NCI-H2029 (cell line): ENCODE data around the gene MND1.

Source experiments
- DNase-seq: peaks from one replicate; lab custom pipeline; 2025; lab: John Stamatoyannopoulos, UW

The MND1 gene, protein sequence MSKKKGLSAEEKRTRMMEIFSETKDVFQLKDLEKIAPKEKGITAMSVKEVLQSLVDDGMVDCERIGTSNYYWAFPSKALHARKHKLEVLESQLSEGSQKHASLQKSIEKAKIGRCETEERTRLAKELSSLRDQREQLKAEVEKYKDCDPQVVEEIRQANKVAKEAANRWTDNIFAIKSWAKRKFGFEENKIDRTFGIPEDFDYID

DNA sequence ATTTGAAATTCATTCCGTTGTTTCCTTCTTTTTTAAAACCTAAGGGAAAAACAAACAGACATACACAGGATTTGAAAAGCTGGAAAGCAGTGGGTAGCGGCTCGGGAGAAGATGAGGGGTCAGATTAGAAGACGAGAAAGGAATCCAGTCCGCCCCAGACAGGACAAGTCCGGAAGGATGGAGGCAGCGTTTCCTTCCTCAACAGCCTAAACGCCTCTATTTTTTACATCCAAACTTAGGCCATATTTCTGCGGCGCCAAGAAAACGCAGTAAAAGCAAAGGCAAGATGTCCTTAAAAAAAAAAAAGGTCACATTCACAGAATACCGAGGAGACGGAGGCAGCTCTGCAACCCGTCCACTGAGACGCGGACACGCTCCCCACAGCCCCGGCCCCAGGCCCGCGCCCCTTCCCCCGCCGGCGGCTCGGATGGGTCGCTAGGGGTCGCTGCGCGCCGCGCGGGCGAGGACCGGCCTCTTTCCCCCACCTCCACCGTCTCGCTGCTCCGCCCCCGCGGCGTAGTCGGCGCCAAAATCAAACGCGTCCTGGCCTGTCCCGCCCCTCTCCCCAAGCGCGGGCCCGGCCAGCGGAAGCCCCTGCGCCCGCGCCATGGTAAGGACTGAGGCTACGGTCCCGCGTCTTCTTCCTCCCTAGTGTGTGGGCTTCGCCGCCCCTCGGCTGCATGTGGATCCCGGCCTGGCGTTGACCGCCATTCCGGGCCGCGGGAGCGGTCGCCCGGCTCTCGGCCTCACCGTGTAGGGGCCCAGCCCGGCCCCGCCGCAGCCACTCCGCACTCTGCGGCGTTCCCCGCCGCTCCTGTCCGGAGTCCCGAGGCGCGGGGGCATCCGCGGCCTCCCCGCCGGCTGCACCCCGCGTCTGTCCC lies at the start of gene MND1:
MND1 (plus strand) TSS at position 558 of the 881 bp plus-strand sequence; CDS start at position 608, 50 bp downstream.
- DNase-seq, result peak; percentile 66

DNA sequence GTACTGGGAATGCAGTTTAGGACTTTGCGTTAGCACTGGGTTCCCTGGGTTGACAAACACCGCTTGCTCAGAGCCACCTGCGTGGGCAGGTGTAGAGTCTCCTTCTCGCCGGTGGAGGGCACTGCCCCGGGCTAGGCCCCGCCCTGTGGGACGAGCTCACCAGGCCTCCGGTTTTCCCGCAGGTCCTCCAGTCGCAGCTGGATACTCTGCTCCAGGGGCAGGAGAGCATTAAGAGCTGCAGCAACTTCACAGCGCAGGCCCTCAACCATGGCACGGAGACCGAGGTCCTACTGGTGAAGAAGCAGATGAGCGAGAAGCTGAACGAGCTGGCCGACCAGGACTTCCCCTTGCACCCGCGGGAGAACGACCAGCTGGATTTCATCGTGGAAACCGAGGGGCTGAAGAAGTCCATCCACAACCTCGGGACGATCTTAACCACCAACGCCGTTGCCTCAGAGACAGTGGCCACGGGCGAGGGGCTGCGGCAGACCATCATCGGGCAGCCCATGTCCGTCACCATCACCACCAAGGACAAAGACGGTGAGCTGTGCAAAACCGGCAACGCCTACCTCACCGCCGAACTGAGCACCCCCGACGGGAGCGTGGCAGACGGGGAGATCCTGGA lies 49.2 kb upstream of the MND1 start:
- no peak for DNase-seq

DNA sequence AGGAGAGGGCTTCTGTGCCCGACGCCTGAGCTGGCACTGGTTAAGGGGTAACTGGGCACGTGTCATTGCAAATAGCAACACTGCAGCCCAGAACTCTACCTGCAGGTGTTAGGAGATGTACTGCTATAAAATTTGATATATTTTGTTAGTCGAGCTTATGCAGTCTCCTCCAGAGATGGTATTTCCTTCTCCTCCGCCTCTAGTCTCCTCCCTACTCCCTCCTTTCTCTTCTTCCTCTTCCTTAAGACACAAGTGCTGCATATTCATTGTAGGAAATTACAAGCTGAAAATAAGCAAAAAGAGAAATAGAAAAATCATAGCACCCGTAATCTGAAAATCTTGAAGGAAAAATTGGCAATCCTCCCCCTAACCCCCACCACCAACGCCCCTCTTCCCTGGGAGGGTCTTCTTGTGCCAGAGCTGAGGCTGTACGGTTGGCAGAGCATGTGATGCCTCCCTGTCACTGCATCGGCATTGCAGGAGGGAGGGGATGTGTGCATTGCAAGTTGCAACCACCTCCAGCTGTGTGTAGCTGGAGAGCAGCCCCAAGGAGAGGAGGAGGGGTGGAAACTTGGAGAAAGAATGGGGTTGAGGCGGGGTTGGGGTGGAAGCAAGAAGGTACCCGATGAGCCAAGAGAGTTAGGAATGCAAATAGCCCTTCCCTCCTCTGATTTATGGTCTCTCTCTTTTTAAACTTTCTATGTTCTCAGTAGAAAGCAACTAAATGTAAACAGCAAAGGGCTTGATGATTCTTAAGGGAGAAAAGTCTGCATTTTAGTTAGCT lies 48.3 kb upstream of the MND1 start:
- no peak for DNase-seq

DNA sequence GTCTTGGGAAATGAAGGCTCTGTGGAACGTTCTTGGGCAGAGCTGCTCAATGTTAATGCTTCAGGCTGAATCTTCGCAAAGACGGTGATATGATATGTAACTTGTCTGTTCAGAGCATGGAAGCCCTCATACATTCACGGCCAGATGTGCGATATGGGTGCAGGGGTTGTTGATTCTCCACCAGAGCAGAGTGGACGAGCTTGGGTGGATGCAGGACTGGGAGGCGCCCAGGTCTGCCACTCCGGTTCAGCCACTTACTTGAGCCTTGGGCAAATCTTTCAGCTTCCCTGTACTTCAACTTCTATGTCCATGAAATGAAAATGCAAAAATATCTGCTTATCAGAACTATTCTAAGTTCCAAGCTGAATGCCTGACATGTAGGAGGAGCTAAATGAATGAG lies 47.4 kb upstream of the MND1 start:
- no peak for DNase-seq

DNA sequence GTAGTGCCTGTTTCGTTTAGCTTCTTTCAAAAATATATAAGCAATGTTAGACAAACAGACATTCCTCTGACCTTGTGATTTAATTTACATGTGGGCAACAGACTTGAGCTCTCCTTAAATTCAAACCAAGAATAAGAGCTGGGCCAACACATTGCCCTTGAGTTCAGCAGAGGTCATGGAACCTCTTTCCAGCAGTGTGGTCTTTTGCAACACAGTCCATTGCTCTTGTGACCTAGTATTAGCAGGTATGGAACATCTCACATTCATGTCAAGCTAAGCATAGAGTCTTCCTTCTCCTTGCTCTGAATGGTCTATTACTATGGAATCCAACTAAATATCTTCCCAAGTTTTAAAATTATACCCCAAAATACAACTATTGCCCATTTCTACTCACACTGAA lies 33.7 kb upstream of the MND1 start:
- DNase-seq, result no peak

DNA sequence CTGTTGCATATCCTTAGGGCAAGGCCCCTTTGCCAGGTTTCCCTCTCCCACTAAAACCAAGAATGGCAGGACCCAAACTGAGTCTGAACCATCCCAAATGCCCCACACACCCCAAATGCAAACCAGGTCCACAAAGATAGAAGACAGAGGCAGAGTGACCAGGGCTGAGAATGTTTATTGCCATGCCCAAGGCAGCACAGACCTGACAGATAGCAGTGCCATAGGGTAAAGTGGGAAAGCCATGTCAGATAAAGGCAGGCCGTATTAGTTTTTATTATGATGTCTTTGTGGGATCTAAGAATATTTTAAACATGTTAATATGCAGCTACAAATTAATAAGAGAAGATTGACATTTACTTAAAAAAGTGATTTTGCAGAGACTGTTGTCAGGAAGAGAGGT lies 29.6 kb upstream of the MND1 start:
- DNase-seq, result no peak

DNA sequence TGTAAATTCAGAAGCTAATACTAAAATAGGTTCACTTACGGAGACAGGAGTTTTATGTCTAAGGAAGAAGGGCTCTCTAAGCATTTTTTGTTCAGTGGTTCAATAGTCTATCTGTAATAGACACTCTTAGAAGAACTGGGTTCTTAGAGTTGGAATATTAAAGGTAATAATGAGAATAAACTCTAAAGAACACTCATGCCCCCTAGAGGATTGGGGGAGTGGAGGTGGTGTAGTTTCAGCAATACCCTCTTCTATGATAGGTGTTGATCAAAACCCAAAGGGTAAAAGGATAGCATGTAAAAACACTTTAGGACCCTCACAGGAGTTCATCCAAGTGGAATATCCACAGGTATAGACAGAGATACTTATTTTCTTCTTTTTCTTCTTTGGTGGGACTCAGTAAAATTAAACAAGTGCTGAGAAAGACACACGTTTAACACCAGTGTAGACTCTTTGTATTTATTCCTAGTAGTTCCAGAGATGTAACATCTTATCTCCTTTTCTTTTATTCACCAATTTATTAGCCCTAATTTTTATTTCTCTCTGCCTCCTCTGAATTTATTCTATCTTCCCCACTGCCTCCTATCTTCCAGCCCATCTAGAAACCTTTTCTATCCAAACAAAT lies 25.7 kb upstream of the MND1 start:
- peak; percentile 12 for DNase-seq

DNA sequence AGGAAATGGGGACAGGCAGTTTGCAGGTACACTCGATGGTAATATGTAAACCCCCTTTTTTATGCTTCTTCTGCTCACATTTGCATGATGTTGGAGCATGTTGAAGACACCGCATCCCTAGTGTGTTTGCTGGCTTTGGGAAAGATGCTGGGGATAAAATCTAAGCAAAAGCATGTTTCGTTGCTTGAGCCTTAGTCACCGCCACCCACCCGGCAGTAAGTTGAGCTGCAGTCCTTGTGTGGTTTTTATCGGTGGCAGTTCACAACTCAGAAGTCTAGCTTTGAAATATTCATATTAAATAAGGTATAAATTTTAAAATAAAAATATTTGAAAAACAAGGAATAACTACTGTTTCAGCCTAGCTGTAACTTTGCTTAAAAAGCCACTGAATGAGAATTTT lies 21.7 kb upstream of the MND1 start:
- no peak for DNase-seq

DNA sequence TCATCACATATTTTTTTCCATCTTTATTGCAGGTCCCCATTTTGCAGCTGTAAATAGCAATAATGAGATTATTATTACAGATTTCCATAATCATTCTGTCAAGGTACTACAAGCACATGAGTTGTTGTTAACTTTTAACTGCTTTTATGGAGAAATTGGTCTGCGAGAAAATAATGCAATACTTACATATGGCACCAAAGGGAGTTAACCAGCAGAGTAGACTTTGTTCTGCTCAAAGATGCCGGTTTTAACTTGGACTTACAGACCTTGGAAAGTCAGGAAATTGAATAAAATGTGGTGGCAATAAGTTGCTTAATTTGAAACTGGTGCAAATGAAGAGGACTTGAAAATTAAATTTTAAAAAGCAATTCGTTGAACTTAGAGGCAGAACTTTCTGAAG lies 20.4 kb upstream of the MND1 start:
- DNase-seq, result no peak

DNA sequence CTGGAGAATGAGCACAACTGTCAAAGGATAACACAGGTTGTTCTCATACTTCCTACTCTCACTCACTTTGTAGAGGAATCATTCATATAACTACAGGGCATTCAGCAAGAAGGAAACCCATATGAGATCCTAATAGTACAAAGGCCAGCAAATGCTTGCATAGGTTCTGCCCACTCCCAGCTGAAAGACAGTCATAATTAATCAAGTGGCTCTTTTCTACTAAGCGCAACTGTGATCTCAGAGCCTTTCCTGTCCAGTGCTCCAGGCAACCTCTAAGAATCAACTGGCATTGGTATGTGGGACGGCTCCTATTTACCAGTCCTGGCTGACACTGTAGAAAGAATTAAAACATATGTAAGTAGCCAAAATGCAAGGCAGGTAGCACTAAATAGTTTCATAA lies 18.9 kb upstream of the MND1 start:
- DNase-seq, result no peak

DNA sequence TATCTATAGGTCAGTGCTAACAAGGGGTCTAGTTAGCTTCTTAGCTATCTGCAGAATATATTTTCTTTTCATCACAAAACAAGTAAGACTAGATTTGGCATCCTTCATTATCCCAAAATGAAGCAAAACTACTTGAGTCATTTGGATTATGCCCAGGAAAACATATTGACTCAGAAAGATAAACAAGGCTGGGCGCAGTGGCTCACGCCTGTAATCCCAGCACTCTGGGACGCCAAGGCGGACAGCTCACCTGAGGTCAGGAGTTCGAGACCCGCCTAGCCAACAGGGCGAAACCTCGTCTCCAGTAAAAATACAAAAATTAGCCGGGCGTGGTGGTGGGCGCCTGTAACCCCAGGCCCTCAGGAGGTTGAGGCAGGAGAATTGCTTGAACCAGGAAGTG lies 18.0 kb upstream of the MND1 start:
- no peak for DNase-seq

DNA sequence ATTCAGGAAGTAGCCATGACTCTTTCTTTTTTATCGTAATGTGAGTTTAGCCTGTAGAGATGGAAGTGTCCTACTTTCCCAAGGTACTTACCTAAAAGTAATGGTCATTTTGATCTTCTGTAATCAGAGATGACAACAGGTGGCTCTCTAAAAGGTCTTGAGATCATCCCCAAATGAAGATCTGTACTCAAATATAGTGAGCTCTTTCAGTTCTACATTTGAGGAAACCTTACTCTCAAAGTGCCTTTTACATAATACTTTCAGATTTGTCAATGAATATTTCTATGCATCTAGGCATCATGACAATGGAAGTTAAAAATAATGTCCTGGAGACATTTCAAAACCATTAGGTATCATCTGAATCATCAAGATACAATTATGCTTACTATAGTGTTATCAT lies 17.2 kb upstream of the MND1 start:
- DNase-seq, result no peak

DNA sequence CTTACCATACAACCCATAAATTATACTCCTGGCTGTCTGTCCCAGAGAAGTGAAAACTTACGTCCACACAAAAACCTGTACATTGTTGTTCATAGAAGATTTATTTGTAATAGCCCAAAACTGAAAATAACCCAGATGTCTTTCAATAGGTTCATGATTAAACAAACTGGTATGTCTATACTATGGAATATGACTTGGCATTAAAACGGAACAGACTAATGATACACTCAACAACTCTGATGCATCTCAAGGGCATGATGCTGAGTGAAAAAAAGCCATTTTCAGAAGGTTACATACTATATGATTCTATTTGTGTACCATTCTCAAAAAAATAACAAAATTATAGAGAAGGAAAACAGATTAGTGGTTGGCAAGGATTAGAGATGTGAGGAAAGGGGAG lies 11.6 kb upstream of the MND1 start:
- no peak for DNase-seq

DNA sequence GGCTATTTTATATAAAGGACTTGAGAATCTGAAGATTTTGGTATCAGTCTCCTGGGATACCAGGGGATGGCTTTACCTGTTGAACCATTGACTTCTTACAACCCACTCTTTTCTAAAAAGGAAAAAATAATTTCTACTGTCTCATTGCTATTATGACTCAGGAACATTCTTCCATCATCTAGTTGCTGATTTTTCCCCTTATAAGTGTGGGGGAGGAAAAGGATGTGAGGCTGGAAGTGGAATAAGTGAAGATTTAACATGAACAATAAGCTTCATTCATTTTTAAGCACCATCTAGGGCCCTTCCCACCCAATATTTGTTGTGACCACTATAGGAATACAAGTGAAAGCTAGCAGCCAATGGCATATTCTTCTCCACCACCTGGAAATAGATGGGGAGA lies 10.6 kb upstream of the MND1 start:
- no peak for DNase-seq

DNA sequence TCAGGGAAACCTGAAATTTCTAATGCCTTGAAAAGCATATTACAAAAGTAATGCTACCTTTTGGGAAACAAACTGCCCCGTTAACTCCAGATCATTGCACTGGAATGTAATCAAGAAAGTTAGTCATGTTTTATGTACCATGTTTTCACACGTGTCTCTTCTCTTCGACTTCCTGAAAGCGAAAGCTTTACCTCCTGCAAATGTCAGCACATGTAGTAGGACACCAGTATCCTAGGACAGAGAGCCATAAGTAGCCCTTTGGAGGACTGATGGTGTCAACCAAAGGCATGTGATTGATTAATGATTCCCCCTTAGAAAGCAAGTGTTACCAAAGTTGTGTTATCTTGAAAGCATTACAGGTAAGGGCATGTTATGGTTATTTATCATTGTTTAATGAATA lies 8.8 kb upstream of the MND1 start:
- no peak for DNase-seq

DNA sequence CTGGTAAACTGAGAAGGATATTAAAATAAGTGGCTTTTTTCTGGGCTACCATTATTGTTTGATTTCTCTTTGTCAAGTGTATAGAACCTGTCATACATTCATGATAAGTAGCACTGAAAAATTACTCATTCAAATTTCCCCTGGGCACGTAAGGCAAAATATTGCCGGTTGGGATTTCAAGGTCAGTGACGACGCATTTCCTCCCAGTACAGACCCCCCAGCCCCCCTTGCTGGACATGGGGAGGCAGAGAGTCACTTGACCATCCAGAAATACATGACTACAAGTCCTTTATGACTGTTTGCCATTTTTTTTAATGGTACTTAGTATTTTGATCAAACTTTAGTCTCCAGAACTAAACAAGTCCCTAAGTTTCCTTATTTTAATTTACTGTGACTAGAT lies 6.8 kb upstream of the MND1 start:
- DNase-seq, result no peak

DNA sequence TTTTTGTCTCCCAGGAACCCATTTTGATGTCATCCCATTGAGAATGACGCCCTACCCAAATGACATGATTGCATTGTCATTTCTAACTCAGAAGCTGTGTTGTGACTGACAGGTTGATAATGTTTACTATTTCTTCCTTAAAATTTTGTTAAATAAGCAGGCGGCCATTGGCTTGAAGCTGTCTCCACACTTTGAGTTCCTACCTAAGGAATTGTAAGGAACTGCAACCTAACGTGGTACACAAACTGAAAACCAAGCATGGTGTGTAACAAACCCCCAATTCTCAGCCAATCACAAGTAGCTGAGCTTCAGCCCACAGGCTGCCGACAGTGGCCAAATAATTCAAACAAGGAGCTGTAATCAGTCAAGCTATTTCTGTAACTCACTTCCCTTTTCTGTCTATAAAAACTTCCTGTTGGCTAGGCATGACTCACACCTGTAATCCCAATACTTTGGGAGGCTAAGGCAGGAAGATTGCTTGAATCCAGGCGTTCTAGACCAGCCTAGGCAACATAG lies 2.9 kb upstream of the MND1 start:
- DNase-seq, result no peak

DNA sequence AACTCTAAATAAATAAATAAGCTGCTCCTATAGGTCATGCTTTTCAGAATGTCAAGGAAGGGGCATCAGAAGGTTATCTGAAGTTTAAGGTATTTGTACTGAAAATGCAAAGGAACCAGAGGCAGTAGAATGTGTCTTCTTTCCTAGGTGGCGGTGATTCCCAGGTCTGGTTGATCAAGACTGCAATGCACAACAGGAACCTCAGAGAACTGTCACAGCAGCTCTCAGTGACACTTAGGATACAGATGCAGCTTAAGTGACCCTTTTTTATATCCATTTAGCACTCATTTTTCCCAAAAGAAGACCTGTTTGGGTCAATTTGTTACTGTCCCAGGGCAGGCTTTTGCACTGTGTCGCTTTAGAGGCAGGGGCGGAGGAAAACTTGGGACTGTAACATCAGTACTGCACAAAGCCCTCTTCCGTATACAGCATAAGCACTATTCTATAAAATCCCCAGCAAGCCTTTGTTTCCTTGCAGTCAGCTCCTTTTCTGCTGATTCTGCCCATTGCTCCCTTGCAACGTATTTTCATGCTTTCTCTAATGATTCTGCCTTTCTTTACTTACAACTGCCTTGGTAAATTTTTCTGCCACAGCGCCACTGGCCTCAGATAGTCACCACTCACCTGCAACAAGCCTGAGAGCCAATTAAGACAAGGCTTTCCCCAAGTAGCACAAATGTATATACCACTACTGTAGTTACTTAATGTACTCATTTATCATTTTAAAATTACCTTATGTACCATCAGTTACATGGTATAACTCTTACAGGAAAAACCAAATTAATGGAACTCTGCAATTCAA lies 1.5 kb upstream of the MND1 start:
- DNase-seq, result no peak

DNA sequence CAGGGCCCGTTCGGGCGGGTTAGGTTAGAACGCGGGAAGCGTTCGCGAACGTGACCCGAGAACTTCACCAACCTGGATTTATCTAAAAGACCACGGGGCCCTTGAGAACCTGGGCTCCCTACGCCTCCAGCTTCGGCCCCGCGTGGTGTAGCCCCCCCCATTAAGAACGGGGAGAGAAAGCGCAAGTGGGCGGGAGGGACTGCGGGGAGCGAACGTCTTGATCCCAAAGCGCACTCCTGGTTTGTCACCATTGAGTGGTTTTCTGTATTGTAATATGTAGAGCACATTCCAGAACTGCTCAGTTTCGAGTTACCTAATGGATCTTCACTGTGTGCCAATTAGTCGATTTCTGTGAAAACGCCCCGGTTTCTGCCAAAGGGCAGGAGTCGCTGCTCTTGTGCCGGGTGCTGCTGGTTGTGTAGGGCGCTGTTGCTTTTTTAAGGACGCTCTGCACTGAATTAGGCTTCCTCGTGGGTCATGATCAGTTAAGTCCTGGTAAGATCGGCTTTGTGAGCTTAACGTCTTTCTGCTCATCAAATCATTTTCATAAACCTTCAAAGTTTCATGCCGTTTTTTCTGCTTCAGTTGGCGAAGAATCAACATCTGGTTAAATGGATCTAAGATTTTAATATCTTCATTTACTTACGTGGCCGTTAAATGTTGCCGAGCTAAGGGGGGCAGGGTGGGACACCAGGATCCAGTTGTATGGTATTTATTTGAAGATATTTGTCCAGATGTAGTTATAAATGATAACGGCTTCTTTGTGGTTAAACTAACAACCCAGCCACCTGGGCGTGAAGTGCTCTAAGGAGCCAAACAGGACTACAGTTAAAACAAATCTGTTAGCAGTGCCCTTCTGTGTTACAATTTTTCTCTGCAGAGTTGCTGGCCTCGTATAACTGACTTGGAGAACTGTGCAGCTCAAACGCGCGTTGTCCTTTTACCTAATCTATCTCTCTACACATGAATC lies 809 bp downstream of the MND1 start:
- peak; percentile 2 for DNase-seq

DNA sequence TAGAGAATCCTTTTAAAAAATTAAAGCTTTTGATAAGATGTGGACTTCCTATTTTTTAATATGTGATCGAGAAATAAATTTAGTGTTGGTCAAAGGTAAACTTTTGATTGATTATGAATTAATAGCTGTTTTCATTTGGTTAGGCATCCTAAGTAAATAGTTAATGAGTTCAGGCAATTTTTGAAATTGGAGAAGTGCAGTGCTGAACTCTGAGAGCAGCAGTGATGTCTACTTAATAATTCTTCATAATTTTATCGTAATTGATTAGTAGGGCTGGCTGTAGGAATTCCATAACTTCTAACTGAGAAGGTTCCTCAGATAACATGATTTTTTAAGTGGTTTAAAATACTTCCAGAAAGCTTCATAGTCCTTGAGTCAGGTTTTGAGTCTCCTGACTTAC lies 1.5 kb downstream of the MND1 start:
- no peak for DNase-seq
